Measurements from ENCODE around the gene CACNB3. TPM values are rescaled to one million over a fixed set of nuclear protein-coding genes. Genes with fewer than 3 reads are reported as not detected.
A peak's percentile ranks its signal among the peaks of the same experiment; 100 is the strongest.

Gene CACNB3
- total RNA-seq, 4 donors from 2014 or later, result 6.8 to 18.1 (median 8.5) TPM

GRCh38 chr12:48788854-48789775 is 29.2 kb upstream of the CACNB3 start, which contains the start of gene ADCY6:
Gene ADCY6, minus strand, starts transcription at chr12:48789089. Its CDS starts 5,655 bp downstream, at chr12:48783434.
- DNase-seq (ENCODE audit: low spot score), result peak; percentile 42
- ATAC-seq (ENCODE audit: low FRiP score), result peak; percentile 83
- TF ChIP-seq CTCF (IDR thresholded peaks at IDR 0.05), result no peak

- ATAC-seq (ENCODE audit: low FRiP score) (no peak), DNase-seq (ENCODE audit: low spot score) (no peak)
- TF ChIP-seq CTCF (IDR thresholded peaks at IDR 0.05), result no peak
Observed at GRCh38 chr12:48789858-48790326, 28.4 kb upstream of the CACNB3 start.

GRCh38 chr12:48793696-48794095 is 24.6 kb upstream of the CACNB3 start:
- no peak for TF ChIP-seq CTCF (IDR thresholded peaks at IDR 0.05)
- ATAC-seq (ENCODE audit: low FRiP score) (no peak), DNase-seq (ENCODE audit: low spot score) (no peak)

GRCh38 chr12:48794870-48795269 is 23.4 kb upstream of the CACNB3 start:
- no peak for DNase-seq (ENCODE audit: low spot score)
- no peak for ATAC-seq (ENCODE audit: low FRiP score)

GRCh38 chr12:48795550-48796455 is 22.5 kb upstream of the CACNB3 start:
- ATAC-seq (ENCODE audit: low FRiP score), result peak; percentile 94

More at GRCh38 chr12:48794870-48795269, 23.4 kb upstream of the CACNB3 start:
- no peak for TF ChIP-seq CTCF (IDR thresholded peaks at IDR 0.05)

More at GRCh38 chr12:48795550-48796455, 22.5 kb upstream of the CACNB3 start:
- peak in 2 of 3 donors; percentile 57 to 88 for TF ChIP-seq CTCF (IDR thresholded peaks at IDR 0.05)
- DNase-seq (ENCODE audit: low spot score), result peak; percentile 80
